Globus pallidus (tissue), 1 donor: ENCODE results near the gene EFCAB6.

Experiments used
- DNase-seq: peaks from one replicate; pipeline ENCODE4 v3.0.0-alpha.2; 2015; ENCODE audit warnings: low spot score

The EFCAB6 gene

GRCh38 chr22:43550672-43551071 lies 261.4 kb downstream of the EFCAB6 start:
- DNase-seq: no peak

GRCh38 chr22:43550024-43550620 lies 262.0 kb downstream of the EFCAB6 start:
- no peak for DNase-seq

- no peak for DNase-seq
Measured at GRCh38 chr22:43546186-43546585, 265.9 kb downstream of the EFCAB6 start.

- DNase-seq: no peak
Measured at GRCh38 chr22:43544289-43544673, 267.8 kb downstream of the EFCAB6 start.

GRCh38 chr22:43543522-43544288 lies 268.4 kb downstream of the EFCAB6 start:
- no peak for DNase-seq

GRCh38 chr22:43542681-43543521 lies 269.2 kb downstream of the EFCAB6 start:
- DNase-seq: no peak

- DNase-seq: no peak
Measured at GRCh38 chr22:43541462-43542407, 270.4 kb downstream of the EFCAB6 start.

- DNase-seq: no peak
Measured at GRCh38 chr22:43541022-43541421, 271.1 kb downstream of the EFCAB6 start.

GRCh38 chr22:43540529-43540923 lies 271.6 kb downstream of the EFCAB6 start:
- no peak for DNase-seq

GRCh38 chr22:43539572-43540528 lies 272.3 kb downstream of the EFCAB6 start:
- no peak for DNase-seq

- DNase-seq: no peak
Measured at GRCh38 chr22:43537019-43537585, 275.0 kb downstream of the EFCAB6 start.

- DNase-seq: no peak
Measured at GRCh38 chr22:43535741-43536140, 276.4 kb downstream of the EFCAB6 start.

GRCh38 chr22:43535336-43535735 lies 276.8 kb downstream of the EFCAB6 start:
- no peak for DNase-seq

GRCh38 chr22:43534916-43535315 lies 277.2 kb downstream of the EFCAB6 start:
- no peak for DNase-seq

GRCh38 chr22:43533656-43534428 lies 278.3 kb downstream of the EFCAB6 start:
- DNase-seq: no peak

GRCh38 chr22:43533156-43533530 lies 279.0 kb downstream of the EFCAB6 start:
- DNase-seq: no peak

GRCh38 chr22:43532301-43533155 lies 279.6 kb downstream of the EFCAB6 start:
- DNase-seq: no peak

GRCh38 chr22:43531651-43532050 lies 280.5 kb downstream of the EFCAB6 start:
- DNase-seq: no peak
